ENCODE measurements around the gene GPX3.

DNA sequence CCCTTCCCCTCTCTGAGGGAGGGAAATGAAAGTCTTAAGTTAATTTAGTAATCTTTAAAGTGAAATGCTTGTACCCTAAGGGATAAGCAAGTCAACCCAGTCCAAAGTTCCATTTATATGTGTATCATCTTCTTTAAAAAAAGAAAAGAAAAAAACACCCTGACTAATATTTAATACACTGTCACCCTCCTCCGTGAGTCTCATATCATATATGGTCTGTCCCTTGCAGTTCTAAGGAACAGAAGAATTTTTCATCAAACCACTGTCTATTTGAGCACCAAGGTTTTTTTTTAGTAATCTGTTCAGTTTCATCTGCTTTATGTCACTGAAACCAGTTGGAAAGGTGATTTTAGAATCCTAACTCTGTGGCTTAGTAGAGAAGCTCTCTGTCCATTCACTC, 45.2 kb downstream of the GPX3 start:
- TF ChIP-seq CTCF (IDR thresholded peaks at IDR 0.05) (no peak), POLR2A (IDR thresholded peaks at IDR 0.05) (no peak), POLR2AphosphoS5 (IDR thresholded peaks at IDR 0.05) (no peak)

All from gastroesophageal sphincter (tissue), 3 donors.